HCT116 (cell line): ENCODE measurements around the gene ZNF529. TPM values are rescaled to one million over a fixed set of nuclear protein-coding genes. Genes with fewer than 3 reads are reported as not detected.

Experiments used
- ATAC-seq: fragments of 200-7000 bp; cut with Tn5 transposase; 2 replicates; pipeline ENCODE4 v1.9.1; 2020; ENCODE audit warnings: mild to moderate bottlenecking, moderate library complexity
- BruUV-seq: library from RNA; stranded (reverse); fragments of 400-500 nt; replicated peaks from 2 replicates; lab custom pipeline; 2021; lab: Mats Ljungman, UMichigan
- CTCF ChIA-PET: fragments of 300-600 bp; sonication (Branson Sonifier 250); formaldehyde crosslinking; loops from one replicate; lab custom pipeline; 2021; ENCODE audit warnings: antibody characterized with exemption; lab: Charles Lee
- POLR2A ChIA-PET: fragments of 300-600, 350-600 bp; sonication (Branson Sonifier 250); formaldehyde crosslinking; loops from one replicate; lab custom pipeline; 2021; ENCODE audit warnings: antibody characterized with exemption; lab: Charles Lee
- RAD21 ChIA-PET, 2 experiments: fragments of 300-600 bp; sonication (Branson Sonifier 250); formaldehyde crosslinking; loops; one replicate each; lab custom pipeline; 2023; ENCODE audit warnings: low total read pairs in 2 of 2; ENCODE audit not compliant: uncharacterized antibody in 2 of 2, unreplicated experiment in 2 of 2, low non-redundant PET in 1 of 2; lab: Charles Lee
- DNase-seq: peaks from one replicate; pipeline ENCODE4 v3.0.0-alpha.2; 2010; ENCODE audit warnings: low read depth, low spot score
- H2AFZ ChIP-seq: fragments of 200-600 bp; shearing (Covaris generic), sonication (generic); 2 replicates; pipeline ENCODE4 v1.6.1; 2017; ENCODE audit warnings: low read depth, mixed run types, mixed read lengths, antibody characterized with exemption, low read length; ENCODE audit not compliant: poor library complexity, severe bottlenecking
- H3K27ac ChIP-seq: 2 replicates; pipeline ENCODE4 v1.5.1; 2012; ENCODE audit warnings: low read depth, low read length
- H3K27me3 ChIP-seq: fragments of 200-600 bp; sonication (generic); 2 replicates; pipeline ENCODE4 v1.6.1; 2016; ENCODE audit warnings: mixed run types, low read length, mixed read lengths; ENCODE audit not compliant: insufficient read depth
- H3K36me3 ChIP-seq, 2 experiments: fragments of 200-500 bp in 1 of 2; fragments of 200-600 bp in 1 of 2; sonication (Bioruptor generic) in 1 of 2; sonication (generic) in 1 of 2; 2 replicates each; pipeline versions ENCODE4 v1.5.1 to v1.6.1; 2014 to 2016; ENCODE audit warnings: low read length in 2 of 2, inconsistent platforms in 1 of 2, mixed read lengths in 1 of 2, mixed run types in 1 of 2; ENCODE audit not compliant: insufficient read depth in 2 of 2, control insufficient read depth in 1 of 2
- H3K4me1 ChIP-seq, 2 experiments: fragments of 200-600 bp in 1 of 2; sonication (generic) in 1 of 2; 2 replicates each; pipeline versions ENCODE4 v1.5.1 to v1.6.1; 2012 to 2017; ENCODE audit warnings: low read length in 2 of 2, inconsistent platforms in 1 of 2, mild to moderate bottlenecking in 1 of 2, mixed read lengths in 1 of 2, mixed run types in 1 of 2, moderate library complexity in 1 of 2; ENCODE audit not compliant: insufficient read depth in 2 of 2, control insufficient read depth in 1 of 2
- H3K4me2 ChIP-seq: fragments of 200-600 bp; sonication (generic); 2 replicates; pipeline ENCODE4 v1.6.1; 2017; ENCODE audit warnings: mixed run types, low read length, mixed read lengths
- H3K4me3 ChIP-seq, 2 experiments: fragments of 200-600 bp in 1 of 2; sonication (generic) in 1 of 2; replicated peaks in 1 of 2; 2 replicates each; pipeline ENCODE4 v1.5.1; 2011 to 2016; ENCODE audit warnings: low read length in 2 of 2, control low read depth in 1 of 2, low read depth in 1 of 2, mild to moderate bottlenecking in 1 of 2, mixed read lengths in 1 of 2, mixed run types in 1 of 2
- H3K79me2 ChIP-seq: fragments of 200-600 bp; sonication (generic); 2 replicates; pipeline ENCODE4 v1.6.1; 2017; ENCODE audit warnings: mild to moderate bottlenecking, mixed run types, low read length, moderate library complexity, mixed read lengths; ENCODE audit not compliant: insufficient read depth
- H3K9ac ChIP-seq: fragments of 200-600 bp; sonication (generic); 2 replicates; pipeline ENCODE4 v1.6.1; 2016; ENCODE audit warnings: low read length, mixed read lengths
- H3K9me2 ChIP-seq: fragments of 200-600 bp; sonication (generic), shearing (Covaris generic); 2 replicates; pipeline ENCODE4 v1.6.1; 2017; ENCODE audit warnings: mixed run types, mild to moderate bottlenecking, moderate library complexity; ENCODE audit not compliant: insufficient read depth
- H3K9me3 ChIP-seq, 2 experiments: fragments of 200-500 bp in 1 of 2; fragments of 200-600 bp in 1 of 2; sonication (Bioruptor generic) in 1 of 2; sonication (generic) in 1 of 2; 2 replicates each; pipeline ENCODE4 v1.6.1; 2014 to 2017; ENCODE audit warnings: low read length in 2 of 2, mixed read lengths in 2 of 2, inconsistent platforms in 1 of 2, low read depth in 1 of 2, mild to moderate bottlenecking in 1 of 2, mixed run types in 1 of 2, moderate library complexity in 1 of 2; ENCODE audit not compliant: control insufficient read depth in 1 of 2, insufficient read depth in 1 of 2
- H4K20me1 ChIP-seq: fragments of 200-600 bp; sonication (generic), shearing (Covaris generic); 2 replicates; pipeline ENCODE4 v1.6.1; 2017; ENCODE audit warnings: mixed run types, mild to moderate bottlenecking, moderate library complexity; ENCODE audit not compliant: insufficient read depth
- ATF3 ChIP-seq: IDR thresholded peaks from 2 replicates; pipeline ENCODE4 v1.6.1; 2012
- CBX3 ChIP-seq: IDR thresholded peaks from 2 replicates; pipeline ENCODE4 v1.6.1; 2012; ENCODE audit warnings: low read depth
- CEBPB ChIP-seq: IDR thresholded peaks from 2 replicates; pipeline ENCODE4 v1.6.1; 2012; ENCODE audit warnings: low read depth
- CTCF ChIP-seq, 3 experiments: fragments of 200-600 bp in 1 of 3; sonication (generic) in 1 of 3; IDR thresholded peaks in 2 of 3; conservative IDR thresholded peaks in 1 of 3; 2 replicates each; pipeline ENCODE4 v1.5.1; 2012 to 2017; ENCODE audit warnings: low read depth in 2 of 3, low read length in 2 of 3, antibody characterized with exemption in 1 of 3, borderline replicate concordance in 1 of 3, control low read depth in 1 of 3, mild to moderate bottlenecking in 1 of 3, mixed read lengths in 1 of 3, mixed run types in 1 of 3, moderate library complexity in 1 of 3; ENCODE audit not compliant: insufficient read depth in 1 of 3
- EGR1 ChIP-seq: IDR thresholded peaks from 2 replicates; pipeline ENCODE4 v1.6.1; 2012; ENCODE audit warnings: low read depth
- ELF1 ChIP-seq: IDR thresholded peaks from 2 replicates; pipeline ENCODE4 v1.6.1; 2012; ENCODE audit warnings: low read depth, borderline replicate concordance
- MAX ChIP-seq: IDR thresholded peaks from 2 replicates; pipeline ENCODE4 v1.6.1; 2012
- RAD21 ChIP-seq: IDR thresholded peaks from 2 replicates; pipeline ENCODE4 v1.6.1; 2012; ENCODE audit warnings: low read depth, mild to moderate bottlenecking
- REST ChIP-seq: IDR thresholded peaks from 2 replicates; pipeline ENCODE4 v1.6.1; 2012; ENCODE audit warnings: low read depth
- SP1 ChIP-seq: IDR thresholded peaks from 2 replicates; pipeline ENCODE4 v1.6.1; 2012; ENCODE audit warnings: low read depth
- TCF7L2 ChIP-seq: IDR thresholded peaks from 2 replicates; pipeline ENCODE4 v1.7.0; 2011; ENCODE audit warnings: borderline replicate concordance, inconsistent platforms; ENCODE audit not compliant: insufficient read depth, insufficient read length; ENCODE audit errors: extremely low read depth
- intact Hi-C: fragments of 100-400 bp; cut with micrococcal nuclease; formaldehyde crosslinking; loops from 2 replicates; pipeline ENCODE4 v1.10.0; 2022
- total RNA-seq: library from RNA; stranded (reverse); gene quantifications from one replicate; pipeline ENCODE4 v1.2.1, GENCODE V29; 2021; ENCODE audit not compliant: unreplicated experiment

Gene ZNF529
- total RNA-seq, 1 experiment from 2014 or later = 0.30 TPM

GRCh38 chr19:36573895-36574720 lies 1.0 kb upstream of the ZNF529 start:
- ChIA-PET CTCF (no interaction called here), RAD21 (no interaction called here), POLR2A (no interaction called here)
- Histone ChIP-seq H4K20me1 (no peaks in the 10 kb centered on the region), H3K9me3 (peaks cover 9 to 17% of the 10 kb centered on the region in 2 experiments; a peak in 2 of 4 replicates), H3K27ac (no peak overlapping the region), H3K36me3 (no peaks in the 10 kb centered on the region), H3K4me3 (no peak overlapping the region), H2AFZ (no peak overlapping the region), H3K79me2 (no peaks in the 10 kb centered on the region), H3K9me2 (no peaks in the 10 kb centered on the region), H3K27me3 (no peaks in the 10 kb centered on the region), H3K4me2 (no peak overlapping the region), H3K9ac (no peak overlapping the region), H3K4me1 (no peaks in the 10 kb centered on the region)
- DNase-seq (no peak), ATAC-seq (no peak)
- TF ChIP-seq SP1 = no peak
- no peak for TF ChIP-seq EGR1
- TF ChIP-seq RAD21 = no peak
- no peak for TF ChIP-seq ATF3
- no peak for TF ChIP-seq TCF7L2
- TF ChIP-seq CEBPB = no peak
- no peak for TF ChIP-seq REST
- TF ChIP-seq CBX3 = no peak
- TF ChIP-seq CTCF (IDR thresholded peaks at IDR 0.05 in 2 of 3, conservative IDR thresholded peaks at IDR 0.05 in 1 of 3; ENCODE audit: borderline replicate concordance in 1 of 3, insufficient read depth in 1 of 3, low read depth in 2 of 3, low read length in 2 of 3) = no peak
- TF ChIP-seq MAX = no peak
- no peak for TF ChIP-seq ELF1
- intact Hi-C loops = no loop called here
- no TSS peak for BruUV-seq
